ENCODE data around the gene USP35. TPM values are rescaled to one million over a fixed set of nuclear protein-coding genes. Genes with fewer than 3 reads are reported as not detected.

Gene USP35
- polyA plus RNA-seq, 3 donors: 0.42 to 7.6 (median 0.63) TPM

DNA sequence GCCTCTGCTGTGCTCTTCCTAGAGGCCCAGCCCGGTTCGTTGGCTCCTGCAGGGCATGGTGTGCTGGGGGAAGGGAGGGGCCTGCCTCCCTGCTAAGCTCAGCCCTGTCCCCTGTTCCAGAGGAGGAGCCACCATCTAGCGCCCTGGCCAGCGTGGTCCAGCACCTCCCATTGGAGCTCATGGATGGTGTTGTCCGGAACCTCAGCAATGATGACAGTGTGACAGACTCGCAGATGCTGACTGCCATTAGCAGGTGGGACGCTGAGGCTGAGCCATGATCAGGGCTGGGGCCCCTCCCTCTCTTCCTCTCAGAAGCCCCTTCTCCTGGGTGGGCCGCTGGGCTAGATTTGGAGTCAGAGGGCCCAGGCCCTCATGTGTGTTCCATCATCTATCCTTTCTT lies 9.1 kb downstream of the USP35 start:
- Mint-ChIP-seq H3K9me3 (peaks cover 0 to 4% (median 2%) of the 10 kb centered on the region in 7 donors), H3K36me3 (peaks cover 63 to 64% of the 10 kb centered on the region in 2 donors), H3K4me1 (peaks cover 26% of the 10 kb centered on the region), H3K4me3 (no peak overlapping the region), H3K27ac (no peak overlapping the region), H3K27me3 (ENCODE audit: low read depth in 3 of 3) (peaks cover 1 to 5% (median 3%) of the 10 kb centered on the region in 3 donors)
- no peak for DNase-seq
- WGBS (ENCODE audit: insufficient coverage): 98% methylated on average over 7 of the region's 8 CpGs
- TF ChIP-seq, protein P1, sequence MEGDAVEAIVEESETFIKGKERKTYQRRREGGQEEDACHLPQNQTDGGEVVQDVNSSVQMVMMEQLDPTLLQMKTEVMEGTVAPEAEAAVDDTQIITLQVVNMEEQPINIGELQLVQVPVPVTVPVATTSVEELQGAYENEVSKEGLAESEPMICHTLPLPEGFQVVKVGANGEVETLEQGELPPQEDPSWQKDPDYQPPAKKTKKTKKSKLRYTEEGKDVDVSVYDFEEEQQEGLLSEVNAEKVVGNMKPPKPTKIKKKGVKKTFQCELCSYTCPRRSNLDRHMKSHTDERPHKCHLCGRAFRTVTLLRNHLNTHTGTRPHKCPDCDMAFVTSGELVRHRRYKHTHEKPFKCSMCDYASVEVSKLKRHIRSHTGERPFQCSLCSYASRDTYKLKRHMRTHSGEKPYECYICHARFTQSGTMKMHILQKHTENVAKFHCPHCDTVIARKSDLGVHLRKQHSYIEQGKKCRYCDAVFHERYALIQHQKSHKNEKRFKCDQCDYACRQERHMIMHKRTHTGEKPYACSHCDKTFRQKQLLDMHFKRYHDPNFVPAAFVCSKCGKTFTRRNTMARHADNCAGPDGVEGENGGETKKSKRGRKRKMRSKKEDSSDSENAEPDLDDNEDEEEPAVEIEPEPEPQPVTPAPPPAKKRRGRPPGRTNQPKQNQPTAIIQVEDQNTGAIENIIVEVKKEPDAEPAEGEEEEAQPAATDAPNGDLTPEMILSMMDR (IDR thresholded peaks at IDR 0.05): no peak
- Histone ChIP-seq H3K4me3 (replicated peaks in 1 of 3; ENCODE audit: low read depth in 2 of 3, low read length in 3 of 3) (no peak overlapping the region), H3K9me3 (replicated peaks in 1 of 2; ENCODE audit: control insufficient read depth in 1 of 2, insufficient read depth in 1 of 2, low read length in 2 of 2) (no peaks in the 10 kb centered on the region), H3K36me3 (replicated peaks in 1 of 2; ENCODE audit: control insufficient read depth in 1 of 2, insufficient read depth in 2 of 2, low read length in 2 of 2) (peaks cover 12 to 48% of the 10 kb centered on the region in 2 donors), H3K4me1 (ENCODE audit: control insufficient read depth in 1 of 2, insufficient read depth in 2 of 2, low read length in 2 of 2) (peaks cover 16 to 22% of the 10 kb centered on the region in 2 donors), H3K27me3 (ENCODE audit: control insufficient read depth in 2 of 2, insufficient read depth in 2 of 2, low read length in 2 of 2) (peaks cover 0 to 4% of the 10 kb centered on the region in 2 donors), H2AFZ (ENCODE audit: insufficient read depth, low read depth, low read length, poor library complexity, severe bottlenecking) (no peak overlapping the region), H3K9ac (ENCODE audit: insufficient read depth, low read length, poor library complexity, severe bottlenecking) (no peak overlapping the region), H3K27ac (ENCODE audit: low read depth in 1 of 2, low read length in 2 of 2) (no peak overlapping the region), H3K4me2 (replicated peaks; ENCODE audit: extremely low read depth, low read length, poor library complexity, severe bottlenecking) (no peak overlapping the region), H3K79me2 (ENCODE audit: insufficient read depth, low read length) (no peaks in the 10 kb centered on the region), H4K20me1 (ENCODE audit: insufficient read depth, low read length) (no peaks in the 10 kb centered on the region)
- intact Hi-C loops (cut with micrococcal nuclease): no loop called here

DNA sequence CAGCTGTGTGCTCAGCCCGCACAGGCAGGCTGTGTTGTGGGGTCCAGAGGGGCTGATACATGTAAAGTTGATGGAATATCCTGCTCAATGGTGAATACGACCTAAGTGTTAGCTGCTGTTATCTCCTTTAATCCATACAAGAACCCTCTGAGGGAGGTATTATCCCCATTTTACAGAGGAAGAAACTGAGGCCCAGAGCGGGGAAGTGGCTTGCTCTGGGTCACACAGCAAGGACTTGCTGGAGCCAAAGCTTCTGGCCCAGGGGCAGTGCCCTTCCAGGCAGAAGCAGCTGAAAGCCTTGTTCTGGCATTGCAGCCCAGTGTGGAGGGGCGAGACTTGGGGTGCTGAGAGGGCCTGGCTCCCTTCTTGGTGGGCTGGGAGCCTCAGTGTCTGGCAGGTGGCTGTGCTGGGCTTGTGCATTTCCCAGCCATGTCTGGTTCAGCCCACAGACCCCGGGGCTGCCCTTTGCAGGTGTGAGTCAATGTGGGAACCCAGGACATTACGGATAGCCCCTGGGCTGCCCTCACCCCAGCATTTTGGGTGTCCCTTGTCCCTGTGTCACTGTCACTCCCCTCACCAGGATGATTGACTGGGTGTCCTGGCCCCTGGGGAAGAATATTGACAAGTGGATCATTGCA lies 10.4 kb downstream of the USP35 start:
- Histone ChIP-seq H3K79me2 (ENCODE audit: insufficient read depth, low read length) (no peaks in the 10 kb centered on the region), H3K4me3 (replicated peaks in 1 of 3; ENCODE audit: low read depth in 2 of 3, low read length in 3 of 3) (no peak overlapping the region), H3K9ac (ENCODE audit: insufficient read depth, low read length, poor library complexity, severe bottlenecking) (no peak overlapping the region), H3K9me3 (replicated peaks in 1 of 2; ENCODE audit: control insufficient read depth in 1 of 2, insufficient read depth in 1 of 2, low read length in 2 of 2) (no peaks in the 10 kb centered on the region), H3K36me3 (replicated peaks in 1 of 2; ENCODE audit: control insufficient read depth in 1 of 2, insufficient read depth in 2 of 2, low read length in 2 of 2) (peaks cover 12 to 48% of the 10 kb centered on the region in 2 donors), H3K4me2 (replicated peaks; ENCODE audit: extremely low read depth, low read length, poor library complexity, severe bottlenecking) (no peak overlapping the region), H4K20me1 (ENCODE audit: insufficient read depth, low read length) (no peaks in the 10 kb centered on the region), H3K27me3 (ENCODE audit: control insufficient read depth in 2 of 2, insufficient read depth in 2 of 2, low read length in 2 of 2) (peaks cover 0 to 4% of the 10 kb centered on the region in 2 donors), H2AFZ (ENCODE audit: insufficient read depth, low read depth, low read length, poor library complexity, severe bottlenecking) (no peak overlapping the region), H3K27ac (ENCODE audit: low read depth in 1 of 2, low read length in 2 of 2) (no peak overlapping the region), H3K4me1 (ENCODE audit: control insufficient read depth in 1 of 2, insufficient read depth in 2 of 2, low read length in 2 of 2) (peaks cover 13 to 19% of the 10 kb centered on the region in 2 donors)
- Mint-ChIP-seq H3K36me3 (peaks cover 56% of the 10 kb centered on the region in 2 donors), H3K4me3 (no peak overlapping the region), H3K27me3 (ENCODE audit: low read depth in 3 of 3) (peaks cover 1 to 5% (median 3%) of the 10 kb centered on the region in 3 donors), H3K27ac (peak overlapping the region in 1 of 7 donors; percentile 63), H3K9me3 (peaks cover 0 to 4% (median 2%) of the 10 kb centered on the region in 7 donors), H3K4me1 (peaks cover 23% of the 10 kb centered on the region)
- TF ChIP-seq, protein P1 (IDR thresholded peaks at IDR 0.05): no peak
- intact Hi-C loops (cut with micrococcal nuclease): no loop called here
- 100% methylated on average over 2 of the region's 6 CpGs for WGBS (ENCODE audit: insufficient coverage)
- DNase-seq: no peak
